Measurements from ENCODE around the gene ARMC7.

GRCh38 chr17:75135946-75136345 is 26.2 kb downstream of the ARMC7 start:
- TF ChIP-seq CTCF (optimal IDR thresholded peaks at IDR 0.05 in 1 of 3, IDR thresholded peaks at IDR 0.05 in 1 of 3, conservative IDR thresholded peaks at IDR 0.05 in 1 of 3; ENCODE audit: extremely low read depth in 1 of 3, insufficient read depth in 2 of 3, low read length in 3 of 3) (peak; percentile 23 to 30 (median 30)), EZH2 (IDR thresholded peaks at IDR 0.05; ENCODE audit: low read length) (no peak)
